Stomach smooth muscle (tissue), 2 donors: ENCODE results near the gene MEIOSIN.

Source experiments
- H3K27ac ChIP-seq: one replicate; pipeline ENCODE4 v1.7.0; 2013; ENCODE audit warnings: mild to moderate bottlenecking, low read length, inconsistent platforms
- H3K27me3 ChIP-seq, 2 donors: one replicate each; pipeline ENCODE4 v1.7.0; 2013; ENCODE audit warnings: low read length in 2 of 2; ENCODE audit not compliant: insufficient read depth in 2 of 2, control insufficient read depth in 1 of 2
- H3K36me3 ChIP-seq, 2 donors: one replicate each; pipeline ENCODE4 v1.7.0; 2013; ENCODE audit warnings: low read length in 2 of 2; ENCODE audit not compliant: control insufficient read depth in 2 of 2, insufficient read depth in 2 of 2
- H3K4me1 ChIP-seq: one replicate; pipeline ENCODE4 v1.7.0; 2013; ENCODE audit warnings: low read length; ENCODE audit not compliant: control insufficient read depth, insufficient read depth
- H3K4me3 ChIP-seq, 2 donors: one replicate each; pipeline ENCODE4 v1.7.0; 2013; ENCODE audit warnings: low read length in 2 of 2
- H3K9ac ChIP-seq, 2 donors: one replicate each; pipeline ENCODE4 v1.7.0; 2013; ENCODE audit warnings: low read length in 2 of 2, mild to moderate bottlenecking in 1 of 2
- H3K9me3 ChIP-seq, 2 donors: one replicate each; pipeline ENCODE4 v1.7.0; 2013; ENCODE audit warnings: low read length in 2 of 2; ENCODE audit not compliant: control insufficient read depth in 2 of 2
- donor health status: healthy.
- donor health status: Pancreatic carcinoma.

MEIOSIN gene

GRCh38 chr19:45804959-45805230 is 71.7 kb downstream of the MEIOSIN start:
- no peak overlapping the region for H3K9ac ChIP-seq

GRCh38 chr19:45805719-45806118 is 72.5 kb downstream of the MEIOSIN start:
- no peaks in the 10 kb centered on the region for H3K9me3 ChIP-seq
- H3K36me3 ChIP-seq, result no peaks in the 10 kb centered on the region
- H3K9ac ChIP-seq, result no peak overlapping the region
- H3K27ac ChIP-seq, result no peak overlapping the region
- H3K4me1 ChIP-seq, result no peaks in the 10 kb centered on the region
- no peak overlapping the region for H3K4me3 ChIP-seq
- peaks cover 0 to 3% of the 10 kb centered on the region in 2 donors for H3K27me3 ChIP-seq

More at GRCh38 chr19:45804959-45805230, 71.7 kb downstream of the MEIOSIN start:
- no peaks in the 10 kb centered on the region for H3K4me1 ChIP-seq
- no peak overlapping the region for H3K27ac ChIP-seq
- H3K9me3 ChIP-seq, result no peaks in the 10 kb centered on the region
- no peak overlapping the region for H3K4me3 ChIP-seq
- H3K27me3 ChIP-seq, result peaks cover 0 to 3% of the 10 kb centered on the region in 2 donors
- no peaks in the 10 kb centered on the region for H3K36me3 ChIP-seq

- Histone ChIP-seq H3K9me3 (no peaks in the 10 kb centered on the region), H3K36me3 (no peaks in the 10 kb centered on the region), H3K27ac (no peak overlapping the region), H3K27me3 (peaks cover 6 to 9% of the 10 kb centered on the region in 2 donors), H3K4me1 (no peaks in the 10 kb centered on the region), H3K9ac (no peak overlapping the region), H3K4me3 (no peak overlapping the region)
Observed at GRCh38 chr19:45809643-45810159, 76.5 kb downstream of the MEIOSIN start.

GRCh38 chr19:45812297-45812696 is 79.1 kb downstream of the MEIOSIN start:
- no peaks in the 10 kb centered on the region for H3K36me3 ChIP-seq
- peaks cover 3% of the 10 kb centered on the region for H3K4me1 ChIP-seq
- no peaks in the 10 kb centered on the region for H3K9me3 ChIP-seq
- H3K9ac ChIP-seq, result no peak overlapping the region
- H3K27me3 ChIP-seq, result peaks cover 9 to 16% of the 10 kb centered on the region in 2 donors
- H3K27ac ChIP-seq, result no peak overlapping the region
- no peak overlapping the region for H3K4me3 ChIP-seq
